Adipose tissue (tissue), 3 donors: ENCODE measurements around the gene VWA8. TPM values are rescaled to one million over a fixed set of nuclear protein-coding genes. Genes with fewer than 3 reads are reported as not detected.
"Not testable (repeated sequence)": the region's sequence is repeated elsewhere in the genome, so short reads cannot be mapped to it uniquely, and the experiment has no call there.

Experiments
- H3K27ac ChIP-seq: one replicate; pipeline ENCODE4 v1.5.1; 2013; ENCODE audit warnings: low read depth, low read length
- WGBS, 3 donors: extraction: QIAGEN DNeasy Blood & Tissue Kit; methylation state at CpG; one replicate each; pipeline ENCODE4 v1.1.7; 2013; 5-methylcytosine and 5-hydroxymethylcytosine counted together
- polyA plus RNA-seq, 3 donors: library from polyadenylated mRNA; stranded (reverse); fragments of 200-250 nt; gene quantifications; one replicate each; pipeline ENCODE4 v1.2.3, GENCODE V29; 2013
- donor health status: healthy with polysubstance abuse.
- donor health status: Bipolar disorder and iron deficiency.
- donor health status: healthy.

VWA8 gene
- polyA plus RNA-seq, 3 donors, result 4.5 to 7.7 (median 5.1) TPM

DNA sequence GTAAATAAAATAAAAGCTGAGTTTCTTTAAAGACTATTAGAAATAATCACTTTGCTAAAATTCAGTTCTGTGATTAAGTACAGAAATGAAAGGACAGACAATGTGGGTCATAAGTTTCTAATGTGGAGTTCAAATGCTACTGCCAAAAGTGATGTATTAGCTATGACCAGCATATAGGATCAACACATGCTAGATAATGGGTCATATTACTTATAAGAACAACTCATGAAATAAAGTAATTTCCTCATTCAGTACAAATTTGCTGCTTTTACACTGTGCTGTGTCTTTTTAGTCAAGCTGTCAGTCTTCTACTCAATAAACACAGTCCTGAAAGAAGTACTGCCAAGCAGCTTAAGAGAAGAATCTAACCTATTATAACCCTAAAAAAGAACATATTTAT lies 135.2 kb downstream of the VWA8 start:
- H3K27ac ChIP-seq, result no peak overlapping the region

DNA sequence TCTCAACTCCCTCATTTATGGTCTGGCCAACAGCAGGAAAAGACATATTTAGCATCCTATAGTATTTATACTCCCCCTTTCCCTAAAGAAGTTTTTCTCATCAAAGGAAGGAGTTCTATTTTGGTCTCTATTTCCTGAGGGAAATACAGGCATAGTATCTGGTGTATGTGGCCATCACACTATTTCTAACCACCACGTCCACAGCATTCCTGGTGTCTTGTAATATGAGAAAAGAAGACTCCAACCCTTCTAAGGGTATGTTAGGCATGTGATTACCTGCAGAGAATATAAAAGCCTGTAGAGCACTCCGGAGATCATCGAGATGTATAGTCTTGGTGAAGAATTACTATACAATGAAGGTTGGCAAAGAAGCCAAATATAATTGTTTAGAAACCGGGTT lies 137.4 kb downstream of the VWA8 start:
- H3K27ac ChIP-seq, result no peak overlapping the region
- 87 to 92% (median 92%) methylated on average over 4 of the region's 4 CpGs for WGBS, 3 donors

DNA sequence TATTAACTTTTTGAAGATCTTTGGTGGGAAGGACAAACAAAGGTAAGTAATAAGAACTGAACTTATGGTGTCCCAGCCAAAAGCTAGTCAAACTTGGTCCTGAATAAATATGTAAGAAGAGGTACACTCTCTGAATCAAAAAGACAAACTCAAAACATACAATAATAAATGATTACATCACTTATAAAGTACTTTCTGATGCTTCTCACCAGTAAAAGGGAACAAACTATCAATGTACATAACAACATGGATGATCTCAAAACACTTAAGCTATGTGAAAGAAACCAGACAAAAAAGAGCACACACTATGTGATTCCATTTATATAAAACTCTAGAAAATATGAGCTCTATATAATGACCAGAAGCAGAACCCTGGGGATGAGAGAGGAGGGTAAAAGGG lies 138.3 kb downstream of the VWA8 start:
- H3K27ac ChIP-seq, result no peak overlapping the region

DNA sequence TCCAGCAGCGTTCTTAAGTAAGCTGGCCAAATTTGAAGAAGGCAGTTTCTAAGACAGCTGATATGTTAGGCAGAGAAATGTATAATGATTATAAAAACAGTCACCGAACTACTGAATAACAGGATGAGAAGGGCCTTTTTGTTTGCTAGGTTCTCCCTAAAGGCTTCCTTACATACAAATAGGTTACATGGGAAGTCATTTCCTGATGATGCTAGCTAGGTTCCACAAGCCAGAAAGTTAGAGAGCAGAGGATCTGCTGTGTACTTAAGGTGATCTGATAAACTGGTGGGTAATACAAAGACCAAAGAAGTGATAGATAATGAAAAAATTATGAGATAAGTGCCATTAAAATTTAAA lies 139.7 kb downstream of the VWA8 start:
- WGBS, 3 donors, result 63 to 69% (median 65%) methylated on average over 2 of the region's 2 CpGs
- H3K27ac ChIP-seq, result no peak overlapping the region

DNA sequence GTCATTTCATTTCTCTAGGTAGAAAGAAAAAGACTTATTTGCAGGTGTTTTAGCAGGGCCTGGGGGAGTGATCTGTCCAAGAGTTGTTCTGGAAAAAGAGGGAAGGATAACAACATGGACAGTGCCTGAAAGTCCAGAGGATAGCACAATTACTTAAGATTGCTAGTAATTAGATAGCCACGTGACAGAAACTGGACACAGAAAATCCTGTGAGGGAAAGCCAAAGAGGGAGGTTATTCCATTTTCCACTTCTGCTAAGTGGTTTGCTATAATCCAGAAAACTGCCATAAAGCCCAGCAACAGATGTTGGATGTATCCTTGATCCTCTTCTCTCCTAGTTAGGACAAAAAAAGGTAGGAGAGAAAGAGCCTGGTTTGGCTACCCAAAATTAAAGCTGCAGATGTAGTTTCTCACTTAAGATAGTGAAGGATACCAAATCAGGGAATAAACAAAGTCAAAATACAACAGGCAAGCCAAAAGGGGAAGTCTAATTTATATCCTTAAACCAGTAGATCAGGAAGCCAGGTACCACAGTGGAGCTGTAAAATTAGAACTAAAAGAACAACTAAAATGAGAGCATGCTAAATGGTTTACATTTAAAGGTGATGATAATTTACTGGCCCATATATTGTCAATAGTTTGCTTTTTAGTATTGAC lies 140.2 kb downstream of the VWA8 start:
- 71 to 91% (median 73%) methylated on average over 1 of the region's 1 CpG for WGBS, 3 donors
- no peak overlapping the region for H3K27ac ChIP-seq

DNA sequence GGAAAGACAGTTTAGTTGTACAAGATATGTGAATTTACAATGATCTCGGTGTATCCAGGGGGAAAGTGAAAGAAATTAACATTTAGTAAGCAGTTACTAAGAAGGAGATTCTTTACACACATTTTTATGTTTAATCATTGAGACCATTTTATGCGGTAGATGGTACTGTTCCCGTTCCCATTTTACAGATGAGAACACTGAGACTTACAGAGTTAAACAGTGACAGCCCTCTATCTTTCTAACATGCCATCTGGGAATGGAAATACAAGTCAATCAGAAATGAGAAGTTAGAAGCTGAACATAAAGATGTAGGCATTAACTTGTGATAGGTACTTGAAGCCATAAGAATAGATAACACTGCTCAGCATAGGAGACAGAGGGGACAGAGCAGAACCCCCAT lies 144.9 kb downstream of the VWA8 start:
- 98 to 99% (median 98%) methylated on average over 3 of the region's 3 CpGs for WGBS, 3 donors
- no peak overlapping the region for H3K27ac ChIP-seq

DNA sequence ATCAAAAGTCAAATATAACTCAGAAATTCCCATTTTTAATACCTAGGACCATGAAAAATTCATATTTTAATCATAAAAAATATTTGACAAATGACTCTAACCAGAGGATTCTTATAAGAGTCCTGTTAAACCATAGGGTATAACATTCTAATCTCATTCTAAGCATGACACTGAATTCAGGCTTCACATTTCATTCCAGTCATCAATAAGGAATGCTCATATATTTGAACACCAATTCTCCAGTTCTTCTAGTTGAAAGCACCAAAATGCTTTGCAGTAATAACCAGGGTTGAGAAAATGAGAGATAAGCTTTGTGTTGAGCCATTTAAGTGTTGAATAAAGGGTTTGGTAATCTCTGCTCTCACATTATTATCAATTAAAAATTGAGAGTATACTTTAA lies 147.5 kb downstream of the VWA8 start:
- no peak overlapping the region for H3K27ac ChIP-seq

DNA sequence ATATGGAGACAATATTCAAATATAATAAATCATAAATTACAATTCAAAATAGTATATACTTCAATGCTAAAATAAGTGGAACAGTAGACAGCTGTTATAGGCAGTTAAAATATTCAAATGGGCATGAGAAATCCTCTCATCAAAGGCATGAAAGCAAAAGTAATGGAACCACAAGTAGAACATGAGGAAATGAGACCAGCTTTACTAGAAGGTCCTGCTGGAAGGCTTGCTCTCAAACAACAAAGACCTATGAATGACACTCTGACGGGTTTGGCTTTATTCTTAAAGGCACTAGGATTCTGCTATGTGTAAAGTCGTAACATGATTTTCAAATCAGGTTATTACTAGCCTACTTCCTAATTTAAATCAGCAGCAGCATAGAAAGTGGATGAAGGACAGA lies 148.1 kb downstream of the VWA8 start:
- no peak overlapping the region for H3K27ac ChIP-seq
- WGBS, 3 donors, result 93 to 99% (median 93%) methylated on average over 2 of the region's 2 CpGs

DNA sequence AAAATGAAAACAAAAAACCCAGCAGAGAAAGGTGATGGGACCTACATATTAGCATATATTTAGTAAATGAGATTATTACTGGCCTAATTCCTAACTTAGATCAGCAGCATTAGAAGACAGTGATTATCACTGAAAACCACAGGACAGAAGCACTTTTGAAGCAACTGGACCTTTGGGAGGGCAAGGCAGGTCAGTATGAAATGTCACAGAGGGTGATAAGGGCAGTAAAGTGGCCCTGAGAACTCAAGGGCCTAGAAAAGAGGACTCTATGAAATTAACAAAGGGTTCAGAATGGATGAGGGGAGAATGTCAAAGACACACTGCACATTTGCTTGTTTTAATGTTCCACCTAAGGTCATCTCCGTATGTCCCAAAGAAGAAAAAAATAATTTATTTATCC lies 148.7 kb downstream of the VWA8 start:
- H3K27ac ChIP-seq, result no peak overlapping the region
- 96 to 100% (median 98%) methylated on average over 1 of the region's 1 CpG for WGBS, 3 donors

DNA sequence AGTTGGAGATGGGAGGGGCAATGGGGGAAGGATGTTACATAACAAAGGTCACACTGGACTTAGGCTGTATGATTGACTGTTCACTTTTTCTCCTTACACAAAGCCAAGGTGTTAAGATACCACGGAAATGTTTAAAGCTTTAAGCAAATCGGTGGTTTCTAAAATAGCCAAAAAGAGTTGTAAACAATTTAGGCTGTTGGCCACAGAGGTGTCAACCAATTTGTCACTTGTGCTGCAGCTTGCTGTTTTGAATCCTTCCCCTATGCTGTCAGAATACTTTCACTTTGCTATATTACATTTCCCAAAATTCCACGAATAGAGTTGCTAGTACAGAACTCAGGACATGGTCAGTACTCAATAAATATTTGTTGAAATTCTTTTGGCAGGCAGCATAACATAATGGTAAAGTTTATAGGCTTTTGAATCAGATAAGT lies 149.3 kb downstream of the VWA8 start:
- 14 to 20% (median 18%) methylated on average over 3 of the region's 3 CpGs for WGBS, 3 donors
- no peak overlapping the region for H3K27ac ChIP-seq

DNA sequence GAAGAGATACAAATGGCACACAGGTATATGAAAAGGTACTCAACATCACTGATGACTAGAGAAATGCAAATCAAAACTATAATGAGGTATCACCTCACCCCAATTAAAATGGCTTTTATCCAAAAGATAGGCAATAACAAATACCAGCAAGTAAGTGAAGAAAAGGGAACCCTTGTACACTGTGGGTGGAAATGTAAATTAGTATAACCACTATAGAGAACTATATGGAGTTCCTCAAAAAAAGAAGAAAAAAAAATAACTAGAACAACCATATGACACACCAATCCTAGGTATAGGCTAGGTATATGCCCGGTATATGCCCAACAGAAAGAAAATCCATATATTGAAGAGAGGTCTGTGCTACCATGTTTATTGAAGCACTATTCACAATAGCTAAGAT lies 150.9 kb downstream of the VWA8 start:
- 95 to 100% (median 97%) methylated on average over 1 of the region's 1 CpG for WGBS, 3 donors
- no peak overlapping the region for H3K27ac ChIP-seq

DNA sequence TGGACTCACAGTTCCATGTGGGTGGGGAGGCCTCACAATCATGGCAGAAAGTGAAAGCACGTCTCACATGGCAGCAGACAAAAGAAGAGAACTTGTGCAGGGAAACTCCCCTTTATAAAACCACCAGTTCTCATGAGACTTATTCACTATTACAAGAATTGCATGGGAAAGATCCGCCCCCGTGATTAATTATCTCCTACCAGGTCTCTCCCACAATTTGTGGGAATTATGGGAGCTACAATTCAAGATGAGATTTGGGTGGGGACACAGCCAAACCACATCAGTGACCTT lies 157.5 kb downstream of the VWA8 start:
- H3K27ac ChIP-seq, result not testable (repeated sequence)
- 86 to 97% (median 93%) methylated on average over 3 of the region's 3 CpGs for WGBS, 3 donors

DNA sequence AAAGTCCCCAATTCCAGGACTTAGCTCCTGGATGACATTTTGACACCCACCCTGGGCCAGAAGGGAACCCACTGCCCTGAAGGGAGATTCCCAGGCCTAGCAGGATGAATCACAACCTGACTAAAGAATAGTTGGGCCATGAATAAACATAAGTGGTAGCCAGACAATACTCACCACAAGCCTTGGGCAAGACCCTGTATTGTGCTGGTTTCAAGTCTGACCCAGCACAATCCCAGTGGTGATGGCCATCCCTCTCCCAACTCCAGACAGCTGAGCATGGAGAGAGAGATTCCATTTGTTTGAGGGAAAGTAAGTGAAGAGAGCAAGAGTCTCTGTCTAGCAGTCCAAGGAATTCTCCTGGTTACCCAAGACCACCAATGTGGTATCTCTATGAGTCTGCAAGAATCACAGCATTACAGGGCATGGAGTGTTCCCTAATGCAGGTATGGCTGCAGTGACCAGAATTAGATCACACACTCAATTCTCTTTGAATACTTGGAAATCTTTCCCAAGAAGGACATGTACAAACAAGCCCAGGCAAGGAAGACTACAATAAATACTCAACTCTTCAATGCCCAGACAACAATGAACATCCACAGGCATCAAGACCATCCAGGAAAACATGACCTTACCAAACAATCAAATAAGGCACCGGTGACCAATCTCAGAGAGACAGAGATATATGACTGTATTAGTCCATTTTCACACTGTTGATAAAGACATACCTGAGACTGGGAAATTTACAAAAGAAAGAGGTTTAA lies 158.0 kb downstream of the VWA8 start:
- 94 to 100% (median 95%) methylated on average over 1 of the region's 1 CpG for WGBS, 3 donors
- H3K27ac ChIP-seq, result no peak overlapping the region

DNA sequence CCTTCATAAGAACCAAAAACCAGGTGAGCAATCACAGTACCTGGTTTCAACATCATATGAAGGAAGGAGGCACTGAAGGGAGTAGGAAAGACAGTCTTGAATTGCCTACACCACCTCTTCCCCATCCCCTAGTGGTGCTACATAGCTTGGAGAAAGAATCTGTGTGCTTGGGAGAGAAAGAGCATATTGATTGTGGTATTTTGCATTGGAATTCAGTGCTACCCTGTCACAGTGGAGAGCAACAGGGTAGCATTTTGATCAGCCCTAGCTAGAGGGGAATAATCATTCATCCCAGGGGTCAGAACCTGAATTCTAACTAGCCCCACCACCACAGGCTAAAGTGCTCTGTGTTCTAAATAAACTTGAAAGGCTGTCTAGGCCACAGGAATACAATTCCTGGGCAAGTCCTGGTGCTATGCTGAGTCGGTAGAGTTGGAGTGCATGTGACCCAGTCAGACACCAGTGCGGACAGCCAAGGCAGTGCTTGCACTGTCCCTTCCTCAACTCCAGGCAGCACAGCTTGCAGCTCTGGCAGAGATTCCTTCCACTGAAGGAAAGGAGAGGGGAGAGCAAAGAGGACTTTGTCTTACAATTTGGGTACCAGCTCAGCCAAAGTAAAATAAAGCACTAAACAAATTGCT lies 158.7 kb downstream of the VWA8 start:
- WGBS, 3 donors, result 98% methylated on average over 2 of the region's 2 CpGs

DNA sequence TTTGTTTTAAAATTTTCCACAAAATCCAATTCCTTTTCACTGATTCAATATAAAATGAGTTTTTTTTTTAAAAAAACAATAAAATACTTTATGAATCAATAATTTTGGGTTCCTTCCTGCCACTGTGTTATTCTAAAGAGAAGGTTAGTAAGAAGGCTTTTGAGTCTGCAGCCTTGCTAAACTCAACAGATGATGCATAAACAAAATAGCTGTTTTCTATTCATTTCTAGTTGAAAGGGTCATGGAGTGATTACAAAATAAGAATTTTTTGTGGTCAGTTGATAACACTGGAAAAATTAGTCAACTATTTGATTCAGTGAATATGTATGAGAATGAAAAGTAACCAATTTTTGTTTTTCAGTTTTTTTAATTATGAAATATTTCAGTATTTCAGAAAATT lies 169.9 kb downstream of the VWA8 start:
- no peak overlapping the region for H3K27ac ChIP-seq

More for the DNA sequence above, 158.7 kb downstream of the VWA8 start:
- H3K27ac ChIP-seq, result no peak overlapping the region

DNA sequence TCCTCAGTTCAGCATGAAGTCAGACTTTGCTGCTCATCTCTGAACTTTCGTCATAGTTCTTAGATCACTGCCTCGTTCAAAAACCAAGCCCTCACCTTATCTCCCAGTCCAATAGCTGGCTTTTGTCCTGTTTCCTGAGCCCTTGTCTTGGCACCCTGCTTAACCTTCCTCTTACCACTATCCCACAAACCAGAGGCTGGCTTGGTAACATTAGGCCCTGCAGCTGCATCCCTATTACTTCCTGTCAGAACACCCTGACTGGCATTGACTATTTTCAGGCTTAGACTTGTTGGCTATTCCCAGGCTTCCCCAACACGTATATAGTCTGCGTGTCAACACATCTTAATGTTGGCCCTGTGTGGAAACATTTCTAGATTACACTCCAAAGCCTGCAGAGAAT lies 172.4 kb downstream of the VWA8 start:
- H3K27ac ChIP-seq, result no peak overlapping the region
- 43 to 76% (median 46%) methylated on average over 4 of the region's 4 CpGs for WGBS, 3 donors

DNA sequence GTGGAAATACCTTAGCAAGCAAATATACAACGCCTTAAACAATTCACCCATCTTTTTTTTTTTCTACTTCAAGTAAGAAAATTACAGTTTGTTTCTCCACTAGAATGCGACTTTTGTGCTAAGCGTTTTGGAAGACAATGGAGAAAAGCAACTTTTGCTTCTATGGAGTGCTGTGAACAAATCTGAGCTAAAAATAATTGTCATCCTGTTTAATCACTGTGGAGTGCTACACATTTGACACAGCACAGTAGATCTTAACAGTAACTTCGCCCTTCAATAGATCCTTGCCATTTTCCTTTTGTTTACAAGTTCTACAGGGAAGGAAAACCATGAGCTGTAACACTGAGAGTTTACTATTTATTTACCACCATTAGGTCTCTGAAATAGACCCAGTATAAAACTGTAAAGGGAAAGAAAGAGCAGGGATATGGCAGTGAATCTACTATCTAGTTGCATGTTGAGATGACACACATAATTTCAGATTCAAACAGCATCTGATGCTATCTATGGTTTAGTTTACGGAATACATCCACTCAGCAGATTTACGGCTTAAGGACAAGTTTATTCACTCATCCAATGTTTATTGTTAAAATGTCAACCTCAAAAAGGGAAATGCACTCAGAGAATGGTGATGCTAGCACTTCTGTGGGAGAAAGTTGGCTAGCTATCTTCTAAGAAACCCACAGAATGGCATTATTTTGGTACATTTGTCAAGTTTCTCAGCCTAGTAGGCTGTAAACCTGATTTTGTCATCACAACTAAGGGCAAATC lies 175.3 kb downstream of the VWA8 start:
- WGBS, 3 donors, result 86 to 92% (median 91%) methylated on average over 6 of the region's 6 CpGs
- H3K27ac ChIP-seq, result no peak overlapping the region

DNA sequence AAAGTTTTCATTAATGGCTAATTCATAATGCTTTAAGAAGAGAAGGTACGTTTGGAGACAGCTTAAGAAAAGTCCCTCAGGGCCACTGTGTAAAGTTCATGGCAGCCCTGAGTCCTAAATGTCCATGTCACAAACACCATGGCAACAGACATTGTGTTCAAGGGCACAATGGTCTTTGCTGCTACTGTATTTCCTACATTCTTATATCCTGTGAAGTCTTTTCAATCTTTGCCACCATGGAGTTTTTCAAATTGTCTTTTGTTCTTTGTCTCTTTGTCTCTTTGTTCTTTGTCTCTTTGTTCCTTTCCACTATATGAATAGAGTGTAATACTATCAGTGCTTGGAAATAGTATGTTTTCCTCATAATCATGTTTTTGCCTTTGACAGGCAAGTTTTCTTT lies 178.8 kb downstream of the VWA8 start:
- WGBS, 3 donors, result 52 to 69% (median 58%) methylated on average over 1 of the region's 1 CpG
- H3K27ac ChIP-seq, result no peak overlapping the region
